Measurements from ENCODE around the gene KRTAP13-2. TPM values are rescaled to one million over a fixed set of nuclear protein-coding genes. Genes with fewer than 3 reads are reported as not detected.

KRTAP13-2 gene
- total RNA-seq, 1 donor from 2014 or later = not detected

- DNase-seq (ENCODE audit: low read depth) = no peak
Observed at GRCh38 chr21:30326390-30326789, 45.7 kb downstream of the KRTAP13-2 start.

Small RNAs within 50 kb of the gene (microRNA-seq; reads per million reads assigned to microRNA genes)
- gene MIR4327 = not detected

Other genes with a start within 250 kb of the KRTAP13-2 start
- gene CLDN17, start 205.5 kb downstream of the KRTAP13-2 start, total RNA-seq = not detected in 2 replicates
- not detected in 2 replicates for gene CLDN8, start 156.2 kb downstream of the KRTAP13-2 start, total RNA-seq
- not detected in 2 replicates for gene KRTAP24-1, start 89.3 kb downstream of the KRTAP13-2 start, total RNA-seq
- gene KRTAP25-1, start 82.8 kb downstream of the KRTAP13-2 start, total RNA-seq = not detected in 2 replicates
- gene KRTAP26-1, start 52.0 kb downstream of the KRTAP13-2 start, total RNA-seq = not detected in 2 replicates
- gene KRTAP27-1, start 34.6 kb downstream of the KRTAP13-2 start, total RNA-seq = not detected in 2 replicates
- gene KRTAP23-1, start 23.7 kb downstream of the KRTAP13-2 start, total RNA-seq = not detected in 2 replicates
- gene KRTAP13-1, start 23.8 kb upstream of the KRTAP13-2 start, total RNA-seq = not detected in 2 replicates
- not detected in 2 replicates for gene KRTAP13-3, start 53.7 kb upstream of the KRTAP13-2 start, total RNA-seq
- gene KRTAP13-4, start 57.9 kb upstream of the KRTAP13-2 start, total RNA-seq = not detected in 2 replicates
- gene KRTAP15-1, start 68.0 kb upstream of the KRTAP13-2 start, total RNA-seq = not detected in 2 replicates
- not detected in 2 replicates for gene KRTAP19-1, start 108.1 kb upstream of the KRTAP13-2 start, total RNA-seq
- not detected in 2 replicates for gene KRTAP19-2, start 115.2 kb upstream of the KRTAP13-2 start, total RNA-seq
- gene KRTAP19-3, start 119.7 kb upstream of the KRTAP13-2 start, total RNA-seq = not detected in 2 replicates
- not detected in 2 replicates for gene KRTAP19-4, start 124.9 kb upstream of the KRTAP13-2 start, total RNA-seq
- not detected in 2 replicates for gene KRTAP19-5, start 129.9 kb upstream of the KRTAP13-2 start, total RNA-seq
- not detected in 2 replicates for gene KRTAP19-6, start 169.6 kb upstream of the KRTAP13-2 start, total RNA-seq
- gene KRTAP19-7, start 189.0 kb upstream of the KRTAP13-2 start, total RNA-seq = not detected in 2 replicates
- gene KRTAP22-2, start 218.1 kb upstream of the KRTAP13-2 start, total RNA-seq = not detected in 2 replicates
- not detected in 2 replicates for gene KRTAP6-3, start 220.2 kb upstream of the KRTAP13-2 start, total RNA-seq
- gene KRTAP6-2, start 226.6 kb upstream of the KRTAP13-2 start, total RNA-seq = not detected in 2 replicates
- not detected in 2 replicates for gene KRTAP22-1, start 228.8 kb upstream of the KRTAP13-2 start, total RNA-seq
- gene KRTAP6-1, start 241.7 kb upstream of the KRTAP13-2 start, total RNA-seq = not detected in 2 replicates
- gene KRTAP20-1, start 244.2 kb upstream of the KRTAP13-2 start, total RNA-seq = not detected in 2 replicates
- not detected in 2 replicates for gene KRTAP20-4, start 248.4 kb upstream of the KRTAP13-2 start, total RNA-seq